GM18502 (cell line): Measurements from ENCODE around the gene PSG5.
"Not testable (repeated sequence)": the region's sequence is repeated elsewhere in the genome, so short reads cannot be mapped to it uniquely, and the experiment has no call there.

Experiments
- ATAC-seq: cut with Tn5 transposase; IDR thresholded peaks from one replicate; pipeline ENCODE4 v1.9.1; 2021; ENCODE audit warnings: mild to moderate bottlenecking; ENCODE audit not compliant: unreplicated experiment, poor library complexity

Gene PSG5

DNA sequence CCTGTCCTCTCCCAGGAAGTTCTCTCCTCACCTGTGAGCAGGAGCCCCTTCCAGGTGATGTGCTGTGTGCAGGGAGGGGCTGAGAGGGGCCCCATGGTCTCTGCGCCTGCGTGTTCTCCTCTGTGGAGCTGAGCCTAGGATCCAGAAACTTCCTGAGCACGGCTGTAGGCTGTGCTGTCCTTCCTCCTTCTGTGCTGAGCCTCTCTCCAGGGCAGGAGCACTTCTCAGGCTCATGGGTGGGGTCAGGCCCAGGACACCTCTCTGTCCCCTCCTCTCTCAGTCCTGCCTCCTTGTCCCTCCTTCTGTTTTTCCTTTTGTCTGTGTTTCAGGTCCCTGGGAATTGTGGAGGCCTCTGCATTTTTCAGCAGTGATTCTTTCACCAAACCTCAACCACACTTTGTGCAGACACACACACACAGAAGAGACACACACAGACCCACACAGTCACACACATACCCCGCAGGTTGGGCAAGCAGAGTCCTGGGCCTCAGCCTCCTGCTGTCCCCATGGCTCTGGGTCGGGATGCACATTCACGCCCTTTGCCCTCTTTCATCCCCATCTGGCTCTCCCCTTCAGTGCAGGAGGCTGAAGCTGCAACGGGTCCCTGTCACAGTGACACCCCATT lies at the start of gene PSG5:
PSG5 (minus strand) TSS at position 226 of the 625 bp plus-strand sequence; CDS start at position 95, 131 bp downstream.
- not testable (repeated sequence) for ATAC-seq

DNA sequence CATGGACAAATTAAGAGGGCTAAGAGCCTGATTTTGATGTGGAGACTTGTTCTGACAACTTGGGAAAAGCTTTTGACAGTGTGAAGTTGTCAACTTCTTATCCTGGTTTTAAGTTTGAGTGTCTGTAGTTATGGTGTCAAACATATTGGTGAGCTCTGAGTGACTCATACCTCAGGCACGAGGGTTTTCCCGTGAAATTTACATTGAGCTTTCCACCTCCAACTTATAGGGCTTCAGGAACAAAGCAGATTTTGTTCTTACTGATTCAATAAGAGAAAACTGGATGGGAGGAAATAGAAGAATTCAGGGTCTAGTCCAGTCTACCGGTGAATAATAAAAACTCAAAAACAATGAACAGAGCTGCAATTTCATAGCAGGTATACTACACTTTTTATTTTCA lies 49.4 kb upstream of the PSG5 start:
- ATAC-seq = not testable (repeated sequence)

DNA sequence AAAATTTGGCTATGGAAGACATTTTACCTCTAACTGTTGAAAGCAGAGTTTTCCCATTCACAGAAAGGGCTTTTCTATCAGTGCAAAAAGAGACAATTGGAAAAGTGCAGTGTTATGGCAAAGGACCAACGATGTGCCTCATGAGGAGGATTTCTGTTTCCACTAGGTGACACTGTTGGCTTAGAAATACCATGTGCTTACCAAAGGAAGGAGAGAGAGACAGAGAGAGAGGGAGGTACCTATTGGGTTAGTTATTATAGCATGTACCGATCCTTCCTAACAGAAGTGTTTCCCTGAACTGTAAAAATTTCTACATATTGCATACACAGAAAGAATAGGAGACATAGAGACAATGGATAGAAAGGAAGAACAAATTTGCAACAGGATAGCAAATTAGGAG lies 43.0 kb upstream of the PSG5 start:
- no peak for ATAC-seq

DNA sequence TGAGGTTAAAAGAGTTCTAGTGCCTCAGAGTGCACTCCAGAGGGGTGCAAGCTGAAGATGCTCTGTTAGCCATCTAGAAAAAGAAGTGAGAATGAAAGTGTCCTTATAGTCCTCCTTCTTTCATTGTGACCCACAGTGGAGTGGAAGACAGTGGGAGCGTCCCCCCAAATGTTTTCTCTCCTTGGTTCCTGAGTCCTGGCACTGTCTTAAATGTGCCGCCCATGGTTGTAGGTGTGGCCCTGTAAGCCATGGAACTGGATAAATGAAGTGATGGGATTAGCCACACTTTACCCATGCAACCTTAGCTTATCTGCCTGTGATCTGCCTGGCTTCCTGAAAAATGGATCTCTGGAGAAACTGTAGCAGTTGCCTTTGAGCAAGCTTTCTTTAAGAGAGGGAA lies 42.4 kb upstream of the PSG5 start:
- ATAC-seq = not testable (repeated sequence)

DNA sequence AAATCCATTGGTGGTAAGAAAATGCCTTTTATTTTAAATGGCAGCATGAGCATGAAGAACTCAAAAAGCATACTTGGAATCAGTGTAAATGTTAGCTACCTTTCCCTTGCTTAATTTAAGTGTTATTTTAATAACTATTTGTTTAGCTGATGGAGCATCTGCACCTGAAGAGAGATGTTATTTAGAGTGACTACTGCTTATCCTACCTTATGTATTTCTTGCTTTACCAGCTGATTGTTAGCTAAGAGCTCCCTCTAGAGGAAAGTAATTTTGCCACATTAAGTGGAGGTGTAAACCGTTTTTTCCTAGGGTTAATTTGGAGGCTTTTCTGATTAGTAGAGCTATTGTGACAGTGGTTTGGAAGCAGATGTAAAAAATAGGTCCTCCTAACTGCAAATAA lies 40.6 kb upstream of the PSG5 start:
- ATAC-seq = not testable (repeated sequence)

DNA sequence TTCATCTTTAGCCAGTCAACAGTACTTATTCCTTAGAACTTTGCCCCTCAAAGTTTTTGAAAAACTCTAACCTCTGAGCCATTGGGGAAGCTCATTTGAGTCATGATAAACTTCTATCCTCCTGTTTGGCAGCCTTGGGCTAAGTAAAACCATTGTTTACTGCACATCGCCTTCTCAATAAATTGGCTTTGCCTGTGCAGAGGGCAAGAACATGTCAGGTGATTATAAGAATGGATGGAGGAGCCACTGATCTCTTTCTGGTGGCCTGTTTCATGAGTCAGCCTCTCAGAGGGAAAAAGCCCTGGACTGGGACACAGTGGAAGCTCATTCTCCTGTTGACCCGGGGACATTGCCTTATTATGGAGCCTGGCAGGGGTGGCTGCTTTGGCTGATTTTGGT lies 38.5 kb upstream of the PSG5 start:
- ATAC-seq = no peak

DNA sequence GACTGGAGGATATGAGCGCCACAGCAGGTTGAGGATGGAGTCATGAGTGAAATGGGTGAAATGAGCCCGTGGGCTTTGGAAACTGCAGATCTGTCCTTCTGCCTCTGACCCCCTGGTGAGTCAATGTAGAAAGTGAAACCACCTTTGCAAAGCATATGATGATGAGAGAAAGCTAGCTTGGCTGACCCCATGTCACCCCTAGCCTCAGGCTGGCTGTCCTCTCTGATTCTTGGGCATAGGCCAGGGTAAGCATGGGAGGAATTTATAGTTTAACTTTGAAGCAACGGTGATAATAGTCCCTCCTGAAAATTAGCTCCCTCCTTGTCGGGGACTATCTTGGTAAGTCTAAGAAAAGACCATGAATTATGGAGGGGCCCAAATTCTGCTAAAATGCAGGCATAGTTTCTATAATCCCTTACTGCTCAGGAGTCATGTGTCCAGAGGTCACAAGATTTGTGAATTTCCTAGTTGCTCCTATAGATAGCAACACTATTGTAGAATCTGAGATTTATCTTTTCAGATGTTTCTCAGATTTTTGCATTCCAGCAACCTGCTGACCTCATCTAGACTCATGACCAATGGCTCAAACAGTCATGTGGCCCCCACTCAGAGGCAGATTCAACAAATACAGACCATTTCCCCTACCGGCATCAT lies 38.0 kb upstream of the PSG5 start:
- ATAC-seq = not testable (repeated sequence)

DNA sequence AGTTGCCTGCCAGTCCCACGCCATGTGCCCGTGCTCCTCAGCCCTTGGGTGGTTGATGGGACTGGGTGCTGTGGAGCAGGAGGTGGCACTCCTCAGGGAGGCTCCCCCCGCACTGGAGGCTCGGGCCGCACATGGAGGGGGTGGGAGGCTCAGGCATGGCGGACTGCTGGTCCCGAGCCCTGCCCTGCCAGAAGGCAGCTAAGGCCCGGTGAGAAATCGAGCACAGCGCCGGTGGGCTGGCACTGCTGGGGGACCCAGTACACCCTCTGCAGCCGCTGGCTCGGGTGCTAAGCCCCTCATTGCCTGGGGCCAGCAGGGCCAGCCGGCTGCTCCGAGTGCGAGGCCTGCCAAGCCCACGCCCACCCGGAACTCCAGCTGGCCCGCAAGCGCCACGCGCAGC lies 35.6 kb upstream of the PSG5 start:
- not testable (repeated sequence) for ATAC-seq

DNA sequence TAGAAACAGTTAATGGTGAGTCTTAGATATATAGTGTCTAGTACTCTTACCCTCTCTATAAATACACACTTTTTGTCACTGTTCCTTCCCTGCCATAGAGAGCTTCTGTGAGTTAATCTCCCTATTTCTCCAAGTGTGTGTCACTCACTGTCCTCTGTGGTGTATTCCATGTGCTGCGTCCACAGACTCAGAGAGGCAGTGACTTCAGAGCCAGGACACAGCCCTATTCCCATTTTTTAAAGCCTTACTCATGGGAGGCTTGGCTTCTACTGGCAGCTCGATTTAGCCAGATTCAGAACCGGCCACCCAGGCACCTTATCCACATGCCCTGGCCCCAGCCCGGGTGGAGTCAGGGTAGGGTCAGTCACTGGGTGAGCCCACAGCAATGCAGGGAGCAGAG lies 32.8 kb upstream of the PSG5 start:
- ATAC-seq = not testable (repeated sequence)

DNA sequence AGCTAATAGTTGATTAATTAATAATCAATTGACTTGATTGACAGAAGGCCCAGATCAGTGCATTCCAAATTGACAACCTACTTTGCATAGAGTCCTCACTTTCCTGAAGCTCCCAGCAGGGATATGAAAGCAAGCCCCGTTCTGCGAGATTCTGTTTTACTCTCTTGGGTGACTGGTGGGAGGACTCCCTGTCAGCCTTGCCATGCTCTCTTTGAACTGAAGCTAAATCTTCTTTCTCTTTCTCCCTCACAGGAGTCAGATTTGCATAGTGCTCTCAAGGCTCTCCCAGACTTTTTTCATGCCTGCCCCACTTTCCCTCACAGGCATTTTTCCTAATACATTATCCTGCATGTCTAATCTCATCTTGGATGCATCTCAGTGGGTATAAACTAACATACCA lies 29.5 kb upstream of the PSG5 start:
- not testable (repeated sequence) for ATAC-seq

DNA sequence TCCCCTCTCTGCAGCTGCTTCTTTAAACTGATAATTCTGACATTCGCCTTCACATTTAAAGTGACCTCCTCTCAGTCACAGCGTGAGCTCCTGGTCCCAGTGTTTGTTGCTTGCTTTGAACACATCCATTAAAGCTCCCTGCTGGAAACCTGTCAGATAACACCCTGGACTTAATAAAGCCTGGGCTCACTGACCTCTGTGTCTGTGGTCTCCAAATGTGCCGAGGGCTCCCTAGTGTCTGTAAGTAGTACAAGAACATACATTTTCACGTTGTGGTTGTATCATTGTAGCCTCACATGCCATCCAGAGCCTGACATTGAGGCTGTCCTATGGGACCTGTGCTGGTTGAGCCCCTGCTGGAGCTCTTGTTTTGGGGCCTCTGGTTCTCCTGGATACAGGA lies 21.7 kb upstream of the PSG5 start:
- ATAC-seq = no peak

DNA sequence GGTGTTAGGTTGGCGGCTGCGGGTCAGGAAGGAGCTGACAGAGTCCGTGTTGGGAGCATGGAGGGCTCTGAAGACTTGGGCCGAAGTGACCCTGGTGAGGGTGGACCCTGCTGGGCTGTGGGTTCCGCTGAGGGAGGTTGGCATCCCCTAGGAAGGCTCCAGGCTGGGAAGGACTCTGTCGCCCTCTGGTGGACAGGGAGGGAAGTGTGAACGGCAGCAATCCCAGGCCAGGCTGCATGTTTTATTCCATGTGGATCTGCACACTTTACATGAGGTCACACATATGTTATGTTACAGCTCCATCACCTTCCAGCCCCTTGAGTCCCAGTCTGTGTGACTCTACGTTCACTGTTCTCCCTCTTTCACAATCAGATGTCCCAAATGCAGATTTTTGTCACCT lies 20.8 kb upstream of the PSG5 start:
- ATAC-seq = not testable (repeated sequence)

DNA sequence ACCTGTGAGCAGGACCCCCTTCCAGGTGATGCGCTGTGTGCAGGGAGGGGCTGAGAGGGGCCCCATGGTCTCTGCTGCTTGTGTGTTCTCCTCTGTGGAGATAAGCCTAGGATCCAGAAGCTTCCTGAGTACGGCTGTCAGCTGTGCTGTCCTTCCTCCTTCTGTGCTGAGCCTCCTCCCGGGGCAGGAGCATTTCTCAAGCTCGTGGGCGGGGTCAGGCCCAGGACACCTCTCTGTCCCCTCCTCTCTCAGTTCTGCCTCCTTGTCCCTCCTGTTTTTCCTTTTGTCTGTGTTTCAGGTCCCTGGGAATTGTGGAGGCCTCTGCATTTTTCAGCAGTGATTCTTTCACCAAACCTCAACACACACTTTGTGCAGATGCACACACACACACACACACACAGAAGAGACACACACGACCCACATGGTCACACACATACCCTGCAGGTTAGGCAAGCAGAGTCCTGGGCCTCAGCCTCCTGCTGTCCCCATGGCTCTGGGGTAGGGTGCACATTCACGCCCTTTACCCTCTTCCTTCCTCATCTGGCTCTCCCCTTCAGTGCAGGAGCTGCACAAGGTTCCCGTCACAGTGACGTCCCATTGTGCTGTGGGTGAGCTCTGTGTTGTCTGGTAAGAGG lies 19.3 kb upstream of the PSG5 start, which contains the start of gene PSG4:
PSG4 (minus strand) TSS at position 168 of the 635 bp plus-strand sequence; CDS start at position 66, 102 bp downstream.
- not testable (repeated sequence) for ATAC-seq

DNA sequence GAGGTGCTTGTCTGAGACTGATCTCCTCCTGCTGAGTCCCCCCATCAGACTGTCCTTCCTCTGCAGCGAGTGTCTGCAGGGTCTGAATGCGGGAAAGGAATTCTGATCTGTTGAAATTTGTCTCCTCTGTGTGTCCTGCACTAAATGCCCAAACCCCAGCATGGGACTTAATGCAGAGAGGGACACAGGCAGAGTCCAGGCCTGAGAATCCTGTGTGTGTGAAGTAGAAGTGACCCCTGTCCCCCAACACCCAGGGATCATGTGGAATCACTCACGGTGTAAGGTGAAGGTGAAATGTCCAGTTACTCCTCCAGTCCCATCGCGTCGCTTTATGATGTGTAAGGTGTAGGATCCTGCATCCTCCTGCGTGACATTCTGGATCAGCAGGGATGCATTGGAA lies 17.3 kb upstream of the PSG5 start:
- ATAC-seq = not testable (repeated sequence)

DNA sequence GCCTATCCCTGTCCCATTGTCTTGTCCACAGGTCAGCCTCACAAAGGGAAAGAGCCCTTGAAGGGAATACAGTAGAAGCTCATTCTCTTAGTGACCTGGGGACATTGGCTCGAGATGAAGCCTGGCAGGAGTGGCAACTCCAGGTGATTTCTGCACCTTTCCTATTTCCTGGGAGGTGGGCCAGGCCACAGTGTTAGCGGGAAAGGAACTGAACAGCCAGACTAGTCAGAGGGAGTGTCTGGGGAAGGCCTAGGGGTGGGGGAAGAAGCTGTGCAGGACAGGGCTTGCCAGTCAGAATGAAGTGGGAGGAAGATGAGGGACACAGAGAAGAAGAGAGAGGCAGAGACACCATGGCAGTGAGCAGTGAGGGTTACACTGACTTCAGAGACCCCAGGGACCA lies 15.6 kb upstream of the PSG5 start:
- ATAC-seq = not testable (repeated sequence)

DNA sequence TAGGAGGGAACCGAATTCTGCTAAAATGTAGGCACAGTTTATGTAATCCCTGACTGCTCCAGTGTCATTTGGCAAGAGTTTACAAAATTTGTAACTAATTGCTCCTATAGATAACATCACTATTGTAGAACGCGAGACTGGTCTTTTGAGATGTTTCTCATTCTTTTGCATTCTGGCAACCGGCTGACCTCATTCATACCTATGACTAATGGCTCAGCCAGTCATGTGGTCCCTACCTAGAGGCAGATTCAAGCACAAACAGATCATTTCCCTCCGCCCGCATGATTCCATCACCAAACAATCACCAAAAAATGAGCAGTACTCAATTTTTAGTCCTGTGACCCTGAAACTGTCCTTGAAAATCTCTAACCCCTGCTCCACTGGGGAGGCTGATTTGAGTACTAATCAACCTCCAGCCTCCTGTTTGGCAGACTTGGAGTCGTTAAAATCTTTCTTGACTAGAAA lies 15.0 kb upstream of the PSG5 start:
- not testable (repeated sequence) for ATAC-seq

DNA sequence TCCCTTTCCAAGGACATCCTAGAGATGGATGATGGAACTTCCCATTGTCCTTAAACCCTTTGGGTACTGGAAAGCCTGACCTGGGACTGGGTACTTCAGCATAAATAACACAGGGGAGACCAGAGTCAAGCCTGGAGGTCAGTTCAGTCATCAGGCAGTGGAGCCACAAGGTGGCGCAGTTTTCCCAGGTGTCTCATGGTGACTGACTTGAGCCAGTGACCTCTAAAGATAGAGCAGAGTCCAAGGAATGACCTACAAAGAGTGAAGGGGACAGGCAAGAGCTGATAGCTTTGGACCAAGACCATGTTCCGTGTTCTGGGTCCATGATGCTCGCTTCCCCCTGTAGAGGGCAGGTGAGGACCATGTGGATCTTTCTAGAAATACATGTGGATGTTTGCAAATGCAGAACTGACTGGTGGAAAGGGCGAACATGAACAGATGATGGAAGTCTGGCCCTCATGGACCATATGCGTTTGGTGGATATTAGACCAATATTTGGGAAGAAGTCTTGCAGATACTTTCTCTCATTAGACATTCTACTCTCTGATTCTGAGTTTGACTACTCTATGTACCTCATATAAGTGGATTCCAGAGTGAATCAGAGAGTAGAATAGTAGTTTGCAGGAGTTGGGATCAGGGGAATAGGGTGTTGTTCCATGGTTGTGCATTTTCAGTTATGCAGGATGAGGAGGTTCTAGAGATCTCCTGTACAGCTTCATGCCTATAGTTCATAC lies 12.5 kb upstream of the PSG5 start:
- ATAC-seq = not testable (repeated sequence)

DNA sequence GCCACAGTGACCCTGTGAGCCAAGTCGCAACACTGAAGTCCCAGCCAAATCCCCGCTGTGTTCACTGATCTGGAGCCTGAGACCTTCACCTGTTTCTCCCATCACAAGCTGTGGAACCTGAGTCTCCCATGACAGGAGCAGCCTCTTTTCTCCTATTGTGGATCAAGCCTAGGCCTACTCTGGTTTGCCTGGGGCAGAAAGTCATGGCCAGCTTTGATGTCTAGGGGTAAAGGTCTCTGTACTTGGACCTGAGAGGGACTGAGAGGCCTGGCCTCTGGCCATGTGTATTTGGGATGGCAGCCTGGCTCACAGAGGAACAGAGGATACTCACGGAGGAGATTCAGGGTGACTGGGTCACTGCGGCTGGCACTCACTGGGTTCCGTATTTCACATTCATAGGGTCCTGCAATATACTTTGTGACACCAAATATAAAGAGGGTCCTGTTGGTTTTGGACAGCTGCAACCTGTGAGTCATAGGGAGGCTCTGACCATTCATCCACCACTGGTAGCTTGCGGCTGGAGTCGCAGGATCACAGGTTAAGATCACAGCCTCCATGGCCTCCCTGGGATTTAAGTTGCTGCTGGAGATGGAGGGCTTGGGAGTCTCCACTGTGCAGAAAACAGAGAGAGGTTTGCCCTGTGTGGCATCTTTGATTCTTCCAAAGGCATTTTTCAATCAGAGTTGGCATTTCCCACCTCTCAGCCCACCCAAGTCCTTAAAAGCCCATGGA lies 11.5 kb upstream of the PSG5 start:
- not testable (repeated sequence) for ATAC-seq

DNA sequence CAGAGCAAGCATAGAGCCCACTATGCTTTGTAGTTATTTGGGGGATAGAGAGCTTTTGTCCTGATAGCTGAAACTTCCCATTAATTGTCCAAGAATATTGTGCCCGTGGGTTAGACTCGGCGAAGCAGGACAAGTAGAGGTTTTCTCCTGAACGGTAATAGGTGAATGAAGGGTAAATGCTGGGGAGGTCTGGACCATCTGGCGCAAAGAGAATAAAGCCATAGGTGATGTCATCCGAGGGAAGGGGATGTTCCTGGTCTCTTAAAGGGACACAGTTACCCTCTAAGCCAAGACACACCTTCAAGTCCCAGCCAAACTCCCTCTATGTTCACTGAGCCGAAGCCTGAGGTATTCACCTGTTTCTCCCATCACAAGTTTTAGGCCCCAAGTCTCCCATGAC lies 8.1 kb upstream of the PSG5 start:
- not testable (repeated sequence) for ATAC-seq
